Activated naive CD8-positive, alpha-beta T cell treated with anti-CD3 and anti-CD28 coated beads, Interleukin-2, amount 50 U/mL, for 24 hours (primary cell): Measurements from ENCODE around the gene RAB7B.

Experiments
- ATAC-seq: fragments of 150-1000 bp; cut with Tn5 transposase; one replicate; pipeline ENCODE4 v1.10.0; 2021
- DNase-seq: peaks from one replicate; pipeline ENCODE4 v3.0.0; 2021
- H3K27ac Mint-ChIP-seq: one replicate; pipeline ENCODE4 v1.8.0; 2021; ENCODE audit warnings: mild to moderate bottlenecking, mixed read lengths
- H3K27me3 Mint-ChIP-seq: one replicate; pipeline ENCODE4 v1.8.0; 2021; ENCODE audit warnings: mixed read lengths
- H3K36me3 Mint-ChIP-seq: one replicate; pipeline ENCODE4 v1.8.0; 2021; ENCODE audit warnings: low read depth, mixed read lengths
- H3K4me1 Mint-ChIP-seq: one replicate; pipeline ENCODE4 v1.8.0; 2021; ENCODE audit warnings: mixed read lengths
- H3K4me3 Mint-ChIP-seq: one replicate; pipeline ENCODE4 v1.8.0; 2021; ENCODE audit warnings: mild to moderate bottlenecking, moderate library complexity, mixed read lengths
- H3K9me3 Mint-ChIP-seq: one replicate; pipeline ENCODE4 v1.8.0; 2021; ENCODE audit warnings: mixed read lengths

RAB7B gene

DNA sequence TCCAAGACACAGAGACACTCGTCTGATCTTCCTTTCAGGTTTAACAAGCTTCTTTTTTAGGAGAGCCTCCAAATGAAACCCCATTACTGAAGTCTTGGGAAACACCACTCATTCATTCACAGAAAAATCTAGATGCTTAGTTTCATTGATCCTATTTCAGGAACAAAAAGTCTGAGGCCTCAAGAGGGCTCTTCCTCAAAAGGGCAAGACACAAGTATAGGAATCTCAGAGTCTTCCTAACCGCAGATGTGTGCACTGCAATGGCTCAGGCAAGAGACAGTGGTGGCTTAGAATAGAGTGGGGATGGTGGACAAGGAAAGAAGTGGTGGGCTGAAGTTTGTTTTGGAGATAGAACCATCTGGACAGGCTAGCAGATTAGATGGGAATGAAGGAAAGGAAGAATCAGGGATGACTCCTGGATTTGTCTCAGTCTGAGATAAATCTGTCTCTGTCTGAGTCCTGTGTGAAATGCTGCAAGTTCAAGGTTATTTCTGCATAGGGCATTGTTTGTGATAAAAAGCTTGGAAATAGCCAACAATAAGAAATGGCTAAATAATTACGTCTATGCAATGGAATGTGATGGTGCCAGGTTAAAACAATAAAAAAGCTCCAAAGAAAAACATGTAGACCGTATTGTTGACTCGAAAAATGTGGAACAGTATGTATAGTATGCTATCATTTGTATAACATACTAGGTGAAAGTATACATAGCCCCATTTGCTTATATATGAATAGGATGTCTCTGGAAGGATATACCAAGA lies 29.4 kb upstream of the RAB7B start:
- H3K4me1 Mint-ChIP-seq: peaks cover 16% of the 10 kb centered on the region
- peaks cover 8% of the 10 kb centered on the region for H3K27me3 Mint-ChIP-seq
- no peak overlapping the region for H3K27ac Mint-ChIP-seq
- no peaks in the 10 kb centered on the region for H3K36me3 Mint-ChIP-seq
- no peak overlapping the region for H3K4me3 Mint-ChIP-seq
- DNase-seq (no peak), ATAC-seq (no peak)
- no peaks in the 10 kb centered on the region for H3K9me3 Mint-ChIP-seq

DNA sequence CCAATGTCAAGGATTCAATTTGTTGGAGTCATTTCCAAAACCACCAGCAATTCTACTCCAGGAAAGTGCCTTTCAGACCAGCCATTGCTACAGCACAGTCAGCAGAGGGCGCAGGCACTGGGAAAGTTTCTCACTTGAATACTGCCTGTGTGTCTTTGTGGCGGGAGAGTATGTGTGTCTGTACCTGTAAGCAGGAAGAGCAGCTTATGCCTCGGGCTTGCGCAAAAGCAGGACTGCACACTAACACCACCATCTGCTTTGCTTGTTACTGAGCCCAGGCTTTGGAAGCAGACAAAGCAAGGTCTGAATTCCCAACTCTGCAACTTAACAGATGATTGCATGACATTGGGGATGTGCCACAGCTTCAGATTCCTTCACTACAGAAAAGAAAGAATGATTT lies 27.5 kb upstream of the RAB7B start:
- DNase-seq: peak; percentile 74
- Mint-ChIP-seq H3K4me3 (no peak overlapping the region), H3K27ac (no peak overlapping the region), H3K36me3 (no peaks in the 10 kb centered on the region), H3K27me3 (peaks cover 11% of the 10 kb centered on the region), H3K4me1 (peaks cover 7% of the 10 kb centered on the region), H3K9me3 (no peaks in the 10 kb centered on the region)
- peak; percentile 93 for ATAC-seq

DNA sequence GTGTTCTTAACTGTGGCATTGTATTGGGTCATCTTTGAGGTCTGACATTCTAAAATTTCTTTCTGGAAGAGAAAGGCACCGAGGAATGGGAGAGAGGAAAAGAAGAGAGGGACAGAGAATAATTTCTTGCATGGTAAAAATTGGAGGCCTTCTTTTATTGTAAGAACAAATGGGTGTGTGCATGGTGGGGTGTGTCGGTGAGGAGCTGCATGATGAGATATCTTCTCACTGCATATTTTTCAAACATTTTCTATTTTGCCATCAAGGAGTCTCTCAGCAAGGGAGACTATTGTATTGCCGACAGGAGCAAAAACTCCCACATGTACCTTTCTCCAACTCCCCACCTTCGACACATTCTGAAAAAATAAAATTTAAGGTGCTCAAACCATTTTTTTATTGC lies 27.0 kb upstream of the RAB7B start:
- peaks cover 12% of the 10 kb centered on the region for H3K27me3 Mint-ChIP-seq
- H3K9me3 Mint-ChIP-seq: no peaks in the 10 kb centered on the region
- ATAC-seq (no peak), DNase-seq (no peak)
- no peaks in the 10 kb centered on the region for H3K36me3 Mint-ChIP-seq
- H3K4me1 Mint-ChIP-seq: peaks cover 7% of the 10 kb centered on the region
- no peak overlapping the region for H3K4me3 Mint-ChIP-seq
- H3K27ac Mint-ChIP-seq: no peak overlapping the region

DNA sequence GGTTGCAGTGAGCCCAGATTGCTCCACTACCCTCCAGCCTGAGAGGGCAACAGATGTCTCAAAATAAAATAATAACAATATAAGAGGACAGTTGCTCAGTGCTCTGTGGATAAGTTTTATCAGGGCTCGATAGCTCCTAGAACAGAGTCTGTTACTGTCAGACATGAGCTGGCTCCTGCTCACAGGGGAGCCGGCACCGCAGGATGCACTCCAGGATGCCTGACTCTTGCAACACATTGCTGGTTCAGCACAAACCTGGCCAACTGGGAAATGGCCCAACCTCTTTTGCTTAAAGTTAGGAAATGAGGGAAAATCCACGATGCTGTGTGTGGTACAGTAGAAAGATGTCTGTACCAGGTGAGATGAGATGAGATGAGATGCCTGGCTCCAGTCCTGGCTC lies 26.3 kb upstream of the RAB7B start:
- Mint-ChIP-seq H3K36me3 (no peaks in the 10 kb centered on the region), H3K4me3 (no peak overlapping the region), H3K27me3 (peaks cover 12% of the 10 kb centered on the region), H3K4me1 (peaks cover 4% of the 10 kb centered on the region), H3K9me3 (no peaks in the 10 kb centered on the region), H3K27ac (no peak overlapping the region)
- DNase-seq: no peak
- ATAC-seq: no peak

DNA sequence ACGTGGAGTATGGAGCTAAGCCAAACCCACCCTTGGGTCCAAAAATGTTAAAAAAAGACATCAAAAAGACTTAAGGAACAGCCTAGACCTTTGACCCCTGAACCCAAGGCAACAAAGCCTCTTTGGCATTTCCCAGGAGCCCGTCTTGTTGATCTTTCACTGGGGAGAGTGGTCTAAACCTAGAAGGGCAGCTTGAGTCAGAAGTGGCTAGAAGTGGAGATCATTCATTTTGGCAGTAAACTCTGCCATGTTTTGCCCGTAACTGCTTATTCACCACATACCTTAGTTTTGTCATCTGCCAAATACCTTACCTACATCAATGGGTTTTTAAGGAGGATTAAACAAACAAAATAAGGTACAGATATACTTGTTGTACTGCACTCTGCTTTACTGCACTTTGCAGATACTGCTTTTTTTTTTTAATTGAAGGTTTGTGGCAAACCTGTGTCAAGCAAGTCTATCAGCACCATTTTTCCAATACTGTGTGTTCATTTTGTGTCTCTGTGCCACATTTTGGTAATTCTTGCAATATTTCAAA lies 22.2 kb upstream of the RAB7B start:
- Mint-ChIP-seq H3K4me3 (no peak overlapping the region), H3K9me3 (no peaks in the 10 kb centered on the region), H3K36me3 (no peaks in the 10 kb centered on the region), H3K27me3 (peaks cover 15% of the 10 kb centered on the region), H3K4me1 (peaks cover 6% of the 10 kb centered on the region), H3K27ac (no peak overlapping the region)
- DNase-seq (no peak), ATAC-seq (no peak)

DNA sequence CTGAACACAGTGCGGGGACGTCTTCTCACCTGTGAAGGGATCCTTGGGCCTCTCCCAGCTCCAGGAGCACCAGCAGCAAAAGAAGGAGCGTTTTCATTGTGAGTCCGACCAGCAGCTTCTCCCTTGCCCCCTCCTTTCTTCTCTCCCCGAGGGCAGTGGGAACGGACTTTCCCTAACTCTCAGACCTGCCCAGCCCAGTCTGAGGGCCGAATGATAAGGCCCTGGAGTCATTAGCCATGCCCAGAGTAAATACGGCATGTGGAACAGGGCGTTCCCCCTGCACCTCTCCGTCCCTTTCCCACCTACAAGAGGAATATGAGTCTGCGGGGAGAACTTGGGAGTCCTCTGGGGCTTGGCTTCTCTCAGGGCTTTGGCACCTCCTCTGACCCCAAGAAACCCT lies 20.5 kb upstream of the RAB7B start, which contains the start of gene CTSE:
Gene CTSE (minus strand): TSS at position 201 of the 400 bp plus-strand sequence. CDS start 104 bp downstream, at position 97.
- H3K36me3 Mint-ChIP-seq: no peaks in the 10 kb centered on the region
- peaks cover 15% of the 10 kb centered on the region for H3K27me3 Mint-ChIP-seq
- DNase-seq (no peak), ATAC-seq (no peak)
- H3K27ac Mint-ChIP-seq: no peak within 1 kb of the TSS
- no peak within 1 kb of the TSS for H3K4me3 Mint-ChIP-seq
- H3K9me3 Mint-ChIP-seq: no peaks in the 10 kb centered on the region
- peaks cover 6% of the 10 kb centered on the region for H3K4me1 Mint-ChIP-seq

DNA sequence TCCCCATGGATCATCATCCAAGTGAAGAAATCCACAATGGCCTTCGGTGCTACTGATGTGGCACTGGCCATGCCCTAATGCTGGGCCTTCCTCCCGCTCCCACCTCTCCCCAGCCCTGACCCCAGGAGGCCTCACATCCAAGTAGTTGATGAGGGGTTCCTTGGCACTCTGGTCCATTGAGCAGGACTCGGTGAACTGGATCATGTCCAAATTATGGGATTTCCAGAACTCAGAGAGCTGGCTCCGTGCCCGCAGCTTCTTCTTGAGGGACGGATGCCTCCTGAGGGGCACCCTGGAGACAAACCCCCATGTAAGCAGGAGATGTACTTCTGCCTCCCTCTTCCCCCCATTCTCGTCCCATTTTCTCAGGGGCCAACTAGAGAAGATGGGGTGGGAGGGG lies 19.6 kb upstream of the RAB7B start:
- Mint-ChIP-seq H3K9me3 (no peaks in the 10 kb centered on the region), H3K4me3 (no peak overlapping the region), H3K27ac (no peak overlapping the region), H3K36me3 (no peaks in the 10 kb centered on the region), H3K27me3 (peaks cover 15% of the 10 kb centered on the region), H3K4me1 (peaks cover 6% of the 10 kb centered on the region)
- ATAC-seq (no peak), DNase-seq (no peak)

DNA sequence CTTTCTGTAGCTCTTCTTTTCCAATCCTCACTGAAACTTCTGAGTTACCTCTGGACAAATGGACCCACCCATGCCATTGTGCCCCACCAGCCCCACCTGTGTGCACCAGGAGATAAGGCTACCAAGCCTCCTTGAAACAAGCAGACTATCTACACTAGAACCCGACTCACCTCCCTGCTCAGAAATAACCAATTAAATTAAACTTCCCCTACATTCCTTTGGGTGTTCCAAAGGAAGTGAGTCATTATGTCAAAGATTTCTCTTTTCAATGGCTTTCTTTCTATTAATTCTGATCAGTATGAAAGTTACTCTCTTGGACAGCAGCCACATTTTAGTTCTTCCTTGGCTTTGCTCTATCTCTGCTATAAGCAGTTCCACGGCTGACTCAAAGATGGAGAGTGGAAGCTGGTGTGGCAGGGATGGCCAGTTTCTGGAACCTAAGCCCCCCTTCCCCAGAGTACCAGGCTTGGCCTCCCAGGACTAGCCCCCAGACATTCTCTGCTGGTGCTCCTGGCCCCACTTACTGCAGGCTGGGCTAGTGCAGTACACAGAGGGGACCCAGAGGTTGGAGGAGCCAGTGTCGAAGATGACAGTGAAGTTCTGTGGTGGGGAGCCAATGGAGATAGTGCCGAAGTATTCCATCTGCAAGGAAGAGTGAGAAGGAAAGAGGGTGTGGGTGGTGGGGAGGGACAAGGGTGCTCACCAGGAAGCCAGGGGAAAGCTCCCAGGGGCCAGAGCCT lies 18.6 kb upstream of the RAB7B start:
- no peak for ATAC-seq
- peaks cover 11% of the 10 kb centered on the region for H3K27me3 Mint-ChIP-seq
- no peaks in the 10 kb centered on the region for H3K36me3 Mint-ChIP-seq
- no peak overlapping the region for H3K27ac Mint-ChIP-seq
- H3K9me3 Mint-ChIP-seq: no peaks in the 10 kb centered on the region
- peaks cover 6% of the 10 kb centered on the region for H3K4me1 Mint-ChIP-seq
- no peak overlapping the region for H3K4me3 Mint-ChIP-seq
- no peak for DNase-seq

DNA sequence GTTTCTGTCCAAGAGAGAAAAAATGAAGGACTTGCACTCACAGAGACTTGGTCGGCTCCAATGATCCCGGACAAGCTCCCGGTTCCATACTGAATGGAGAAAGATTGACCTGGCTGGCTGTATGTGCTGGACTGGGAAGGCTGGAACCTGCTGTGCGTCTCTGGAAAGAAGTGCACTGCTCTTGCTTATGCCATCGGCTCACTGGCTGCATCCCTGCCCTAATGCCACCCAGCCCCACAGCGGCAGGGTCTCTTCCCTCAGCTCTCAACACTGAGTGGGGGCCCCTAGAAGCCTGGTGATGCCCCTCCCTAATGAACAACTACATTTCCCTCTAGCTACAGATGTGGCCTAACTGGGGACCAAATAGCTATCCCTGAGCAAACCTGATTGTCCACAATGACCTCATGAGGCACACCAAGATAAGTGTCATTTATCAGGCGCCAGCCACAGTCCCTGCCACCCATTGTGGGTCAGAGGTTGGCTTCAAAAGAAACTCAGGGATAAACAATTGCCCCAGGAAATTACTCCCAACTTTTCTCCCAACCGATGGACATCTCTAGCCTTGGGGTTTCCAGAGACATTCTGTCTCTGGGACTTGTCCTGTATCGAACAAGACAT lies 17.9 kb upstream of the RAB7B start:
- Mint-ChIP-seq H3K27ac (no peak overlapping the region), H3K4me1 (peaks cover 6% of the 10 kb centered on the region), H3K27me3 (peaks cover 11% of the 10 kb centered on the region), H3K36me3 (no peaks in the 10 kb centered on the region), H3K9me3 (no peaks in the 10 kb centered on the region), H3K4me3 (no peak overlapping the region)
- ATAC-seq (no peak), DNase-seq (no peak)

DNA sequence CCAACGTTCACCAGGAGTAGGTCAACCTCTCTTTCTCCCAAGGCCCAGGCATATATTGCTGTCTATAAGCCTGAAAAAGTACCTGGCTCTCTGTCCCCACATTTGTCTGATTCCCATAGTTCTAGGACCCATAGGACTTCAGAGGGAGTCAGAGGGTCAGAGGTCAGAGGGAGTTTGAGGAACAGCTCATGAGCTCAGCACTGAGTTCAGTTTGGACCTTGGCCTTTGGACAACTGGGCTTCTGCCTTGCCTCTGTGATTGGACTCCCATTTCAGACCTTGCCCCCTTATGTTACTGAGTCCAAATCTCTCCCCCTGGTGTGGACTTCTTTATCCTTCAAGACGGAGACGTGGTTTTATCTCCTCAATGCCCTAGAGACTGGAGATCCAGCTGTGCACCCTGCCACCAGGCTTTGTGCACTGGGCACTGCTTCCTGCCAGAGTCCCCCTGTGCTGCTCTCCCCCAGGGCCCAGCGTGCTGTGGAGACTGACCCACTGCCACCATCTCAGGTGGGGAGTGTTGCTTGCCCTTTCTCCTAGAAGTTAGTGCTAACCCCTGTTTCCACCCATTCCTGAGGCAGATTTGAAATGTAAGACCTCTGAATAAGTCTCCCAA lies 17.3 kb upstream of the RAB7B start:
- Mint-ChIP-seq H3K36me3 (no peaks in the 10 kb centered on the region), H3K9me3 (no peaks in the 10 kb centered on the region), H3K4me1 (peaks cover 6% of the 10 kb centered on the region), H3K27ac (no peak overlapping the region), H3K27me3 (peaks cover 8% of the 10 kb centered on the region), H3K4me3 (no peak overlapping the region)
- ATAC-seq (no peak), DNase-seq (no peak)

DNA sequence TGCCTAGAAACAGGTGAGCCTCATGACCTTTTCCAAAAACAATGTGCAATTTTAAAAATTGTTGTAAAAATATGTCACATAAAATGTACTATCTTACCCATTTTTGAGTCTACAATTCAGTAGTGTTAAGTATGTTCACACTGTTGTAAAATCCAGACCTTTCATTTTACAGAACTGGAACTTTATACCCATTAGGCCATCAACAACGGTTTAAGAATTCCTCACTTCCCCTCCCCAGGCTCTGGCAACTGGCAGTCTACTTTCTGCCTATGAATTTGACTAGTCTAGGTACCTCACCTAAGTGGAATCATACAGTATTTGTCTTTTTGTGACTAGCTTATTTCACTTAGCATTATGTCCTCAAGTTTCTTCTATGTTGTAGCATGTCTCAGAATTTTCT lies 11.9 kb upstream of the RAB7B start:
- H3K27ac Mint-ChIP-seq: no peak overlapping the region
- H3K36me3 Mint-ChIP-seq: no peaks in the 10 kb centered on the region
- H3K4me3 Mint-ChIP-seq: no peak overlapping the region
- H3K27me3 Mint-ChIP-seq: no peaks in the 10 kb centered on the region
- H3K9me3 Mint-ChIP-seq: no peaks in the 10 kb centered on the region
- ATAC-seq (no peak), DNase-seq (no peak)
- peaks cover 31% of the 10 kb centered on the region for H3K4me1 Mint-ChIP-seq

DNA sequence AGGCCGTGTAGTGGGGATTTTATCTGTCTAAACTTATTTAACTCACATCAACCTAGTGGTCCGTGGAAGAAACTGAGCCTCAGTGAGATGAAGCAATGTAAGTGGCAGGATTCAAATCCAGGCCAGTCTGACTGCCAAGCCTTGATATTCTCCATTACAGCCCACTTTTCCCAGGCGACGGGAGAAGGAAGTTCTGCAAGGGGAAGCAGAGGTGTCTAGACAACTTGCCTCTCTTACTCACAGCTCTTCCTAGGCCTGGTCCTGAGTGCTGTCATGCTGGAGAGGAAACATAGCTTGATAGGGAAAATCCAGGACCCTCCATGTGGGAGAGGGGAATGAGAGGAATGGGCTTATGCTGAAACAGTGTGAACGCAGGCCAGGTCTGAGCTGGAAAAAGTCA lies 11.4 kb upstream of the RAB7B start:
- ATAC-seq (no peak), DNase-seq (no peak)
- no peak overlapping the region for H3K4me3 Mint-ChIP-seq
- no peak overlapping the region for H3K27ac Mint-ChIP-seq
- H3K4me1 Mint-ChIP-seq: peaks cover 31% of the 10 kb centered on the region
- no peaks in the 10 kb centered on the region for H3K36me3 Mint-ChIP-seq
- H3K27me3 Mint-ChIP-seq: no peaks in the 10 kb centered on the region
- no peaks in the 10 kb centered on the region for H3K9me3 Mint-ChIP-seq

DNA sequence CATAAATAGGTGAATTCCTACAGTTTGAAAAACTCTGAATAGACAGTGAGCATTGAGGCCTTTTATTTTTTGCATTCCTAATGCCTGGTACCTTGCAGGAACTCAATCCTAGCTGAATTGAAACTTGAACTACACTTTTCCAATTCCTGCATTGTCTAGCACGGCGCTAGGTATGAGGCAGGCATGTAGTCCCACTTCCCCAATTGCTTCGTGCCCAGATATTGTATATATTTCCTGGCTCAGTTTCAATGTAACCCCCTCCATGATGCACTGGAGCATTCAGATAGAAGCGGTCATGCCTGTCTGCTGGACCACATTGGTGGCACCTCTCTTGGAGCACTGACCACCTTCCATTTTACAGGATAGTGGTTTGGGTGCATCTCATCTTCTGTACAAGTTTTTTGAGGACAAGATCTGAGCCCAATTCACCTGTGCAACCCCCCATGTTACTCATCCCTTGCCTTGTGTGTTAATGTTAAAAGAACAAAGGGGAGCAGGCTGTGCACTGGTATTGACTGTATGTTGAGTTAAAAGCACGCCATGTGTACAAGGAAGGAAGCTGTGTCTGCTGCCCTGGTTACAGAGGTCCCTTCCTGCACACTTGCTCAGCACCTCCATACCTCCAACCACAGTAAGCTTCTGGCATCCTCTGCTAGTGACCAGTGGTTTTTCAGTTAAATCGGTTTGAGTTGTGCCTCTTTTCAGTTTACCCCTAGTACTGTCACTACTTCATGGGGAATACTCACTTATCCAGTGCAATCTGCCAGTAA lies 10.0 kb upstream of the RAB7B start:
- Mint-ChIP-seq H3K36me3 (no peaks in the 10 kb centered on the region), H3K27ac (no peak overlapping the region), H3K9me3 (no peaks in the 10 kb centered on the region), H3K4me3 (no peak overlapping the region), H3K4me1 (peaks cover 31% of the 10 kb centered on the region), H3K27me3 (no peaks in the 10 kb centered on the region)
- DNase-seq: no peak
- ATAC-seq: no peak
